ENCODE measurements around the gene CHD2. TPM values are rescaled to one million over a fixed set of nuclear protein-coding genes. Genes with fewer than 3 reads are reported as not detected.

The CHD2 gene
- total RNA-seq, 1 experiment from 2014 or later: 101 TPM

DNA sequence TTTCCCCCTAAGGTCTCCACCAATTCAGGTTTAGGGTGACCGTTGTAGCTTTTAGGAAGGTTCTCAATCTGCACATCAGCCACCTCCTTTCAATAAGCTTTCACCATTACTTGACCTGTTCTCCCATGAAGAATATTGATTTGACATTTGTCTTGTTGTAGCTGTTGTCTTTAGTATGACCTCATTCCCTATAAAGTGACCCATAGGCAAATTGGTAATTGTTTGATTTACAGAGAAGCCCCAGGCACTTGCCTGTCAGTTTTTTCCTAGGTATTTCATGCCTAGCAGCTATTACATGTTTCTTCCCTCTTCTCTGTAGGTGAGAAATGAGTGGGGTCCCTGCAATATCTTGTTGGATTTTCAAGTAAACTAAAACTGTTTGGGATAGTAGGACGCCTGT lies 36.0 kb downstream of the CHD2 start:
- Mint-ChIP-seq H3K27me3 (ENCODE audit: low read depth) (no peaks in the 10 kb centered on the region), H3K9me3 (no peaks in the 10 kb centered on the region), H3K4me1 (no peaks in the 10 kb centered on the region), H3K27ac (peak overlapping the region; percentile 89), H3K4me3 (no peak overlapping the region), H3K36me3 (peaks cover 78% of the 10 kb centered on the region)
- POLR2A ChIA-PET: no interaction called here
- DNase-seq (ENCODE audit: low spot score) (no peak), ATAC-seq (no peak)
- TF ChIP-seq ZBTB43 (CRISPR knock-in tag; IDR thresholded peaks at IDR 0.05): no peak
- no peak for TF ChIP-seq CREB1 (CRISPR knock-in tag; IDR thresholded peaks at IDR 0.05)
- CTCF ChIA-PET: no interaction called here

GRCh38 chr15:92936693-92937092 lies 36.6 kb downstream of the CHD2 start:
- ATAC-seq: no peak
- no peak overlapping the region for H3K27ac Mint-ChIP-seq
- H3K4me3 Mint-ChIP-seq: no peak overlapping the region
- no peaks in the 10 kb centered on the region for H3K9me3 Mint-ChIP-seq
- ChIA-PET POLR2A (no interaction called here), CTCF (interaction anchor here (0.7 kb wide), 1 partner anchor 17 kb away, joined by 3 read pairs; no protein-coding TSS in a partner anchor)
- peaks cover 80% of the 10 kb centered on the region for H3K36me3 Mint-ChIP-seq
- no peaks in the 10 kb centered on the region for H3K27me3 Mint-ChIP-seq (ENCODE audit: low read depth)
- no peaks in the 10 kb centered on the region for H3K4me1 Mint-ChIP-seq
- no peak for TF ChIP-seq KAT7 (CRISPR knock-in tag; IDR thresholded peaks at IDR 0.05; ENCODE audit: borderline replicate concordance)
- TF ChIP-seq ZNF512 (CRISPR knock-in tag; IDR thresholded peaks at IDR 0.05; ENCODE audit: borderline replicate concordance): no peak
- TF ChIP-seq IRF1 (CRISPR knock-in tag; IDR thresholded peaks at IDR 0.05): no peak
- no peak for TF ChIP-seq MYBL2 (CRISPR knock-in tag; IDR thresholded peaks at IDR 0.05)
- no peak for TF ChIP-seq ATF1 (CRISPR knock-in tag; IDR thresholded peaks at IDR 0.05)
- TF ChIP-seq ZNF423 (CRISPR knock-in tag; IDR thresholded peaks at IDR 0.05): no peak
- no peak for TF ChIP-seq E2F4 (CRISPR knock-in tag; IDR thresholded peaks at IDR 0.05; ENCODE audit: borderline replicate concordance, low read depth)
- no peak for TF ChIP-seq SMAD4 (CRISPR knock-in tag; IDR thresholded peaks at IDR 0.05)
- TF ChIP-seq SOX15 (CRISPR knock-in tag; IDR thresholded peaks at IDR 0.05): no peak
- no peak for TF ChIP-seq RELA (CRISPR knock-in tag; IDR thresholded peaks at IDR 0.05; ENCODE audit: borderline replicate concordance)
- DNase-seq (ENCODE audit: low spot score): no peak

GRCh38 chr15:92937901-92938300 lies 37.8 kb downstream of the CHD2 start:
- TF ChIP-seq CREM (CRISPR knock-in tag; IDR thresholded peaks at IDR 0.05) (no peak), ESRRA (CRISPR knock-in tag; IDR thresholded peaks at IDR 0.05; ENCODE audit: borderline replicate concordance) (no peak), ZNF121 (CRISPR knock-in tag; IDR thresholded peaks at IDR 0.05) (no peak)
- TF ChIP-seq, protein P1, sequence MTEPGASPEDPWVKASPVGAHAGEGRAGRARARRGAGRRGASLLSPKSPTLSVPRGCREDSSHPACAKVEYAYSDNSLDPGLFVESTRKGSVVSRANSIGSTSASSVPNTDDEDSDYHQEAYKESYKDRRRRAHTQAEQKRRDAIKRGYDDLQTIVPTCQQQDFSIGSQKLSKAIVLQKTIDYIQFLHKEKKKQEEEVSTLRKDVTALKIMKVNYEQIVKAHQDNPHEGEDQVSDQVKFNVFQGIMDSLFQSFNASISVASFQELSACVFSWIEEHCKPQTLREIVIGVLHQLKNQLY (CRISPR knock-in tag; IDR thresholded peaks at IDR 0.05): no peak
- H3K9me3 Mint-ChIP-seq: no peaks in the 10 kb centered on the region
- H3K27ac Mint-ChIP-seq: 0 out of 2 replicates have a peak overlapping the region, but pooled peaks have one; percentile 6
- CTCF ChIA-PET: interaction anchor here (1.2 kb wide), 2 partner anchors 12 to 46 kb away, joined by 3 to 5 read pairs; no protein-coding TSS in a partner anchor
- no peak for ATAC-seq
- DNase-seq (ENCODE audit: low spot score): no peak
- POLR2A ChIA-PET: no interaction called here
- H3K4me3 Mint-ChIP-seq: no peak overlapping the region
- H3K4me1 Mint-ChIP-seq: no peaks in the 10 kb centered on the region
- peaks cover 84% of the 10 kb centered on the region for H3K36me3 Mint-ChIP-seq
- no peaks in the 10 kb centered on the region for H3K27me3 Mint-ChIP-seq (ENCODE audit: low read depth)

Data from WTC11 (cell line).